Ascending aorta (tissue), 2 donors: ENCODE results near the gene RBP2. TPM values are rescaled to one million over a fixed set of nuclear protein-coding genes. Genes with fewer than 3 reads are reported as not detected.

Experiments used
- DNase-seq, 2 donors: peaks; one replicate each; pipeline ENCODE4 v3.0.0-alpha.2; 2019; ENCODE audit warnings: low spot score in 2 of 2
- H3K27ac ChIP-seq, 2 donors: fragments of 200-600 bp; sonication (generic); one replicate each; pipeline ENCODE4 v1.5.1; 2016 to 2017; ENCODE audit warnings: mild to moderate bottlenecking in 1 of 2
- H3K27me3 ChIP-seq: fragments of 200-600 bp; sonication (generic); one replicate; pipeline ENCODE4 v1.5.1; 2017
- H3K36me3 ChIP-seq, 2 donors: fragments of 200-600 bp; sonication (generic); one replicate each; pipeline ENCODE4 v1.5.1; 2016
- H3K4me1 ChIP-seq, 2 donors: fragments of 200-600 bp; sonication (generic); one replicate each; pipeline ENCODE4 v1.5.1; 2016 to 2017; ENCODE audit warnings: mild to moderate bottlenecking in 1 of 2
- H3K4me3 ChIP-seq, 2 donors: fragments of 200-600 bp; sonication (generic); one replicate each; pipeline ENCODE4 v1.5.1; 2016 to 2017; ENCODE audit warnings: mild to moderate bottlenecking in 1 of 2
- H3K9me3 ChIP-seq, 2 donors: fragments of 200-600 bp; sonication (generic); one replicate each; pipeline ENCODE4 v1.5.1; 2016
- intact Hi-C: fragments of 100-400 bp; cut with DNase I; formaldehyde crosslinking; loops from one replicate; pipeline ENCODE4 v1.15.1; 2023
- total RNA-seq: library from RNA; depleted of rRNA; stranded (reverse); fragments of >200 nt; gene quantifications from one replicate; pipeline ENCODE4 v1.1.0, GENCODE V29; 2016
- TF ChIP-seq, protein P1 (sequence below), 3 experiments: fragments of 200-600 bp in 2 of 3; fragments of 450-650 bp in 1 of 3; sonication (generic) in 2 of 3; IDR thresholded peaks; one replicate each; pipeline ENCODE4 v1.5.1; 2016 to 2019; ENCODE audit warnings: antibody characterized with exemption in 3 of 3, mild to moderate bottlenecking in 1 of 3, moderate library complexity in 1 of 3

RBP2 gene
- total RNA-seq, 1 donor from 2014 or later = not detected

DNA sequence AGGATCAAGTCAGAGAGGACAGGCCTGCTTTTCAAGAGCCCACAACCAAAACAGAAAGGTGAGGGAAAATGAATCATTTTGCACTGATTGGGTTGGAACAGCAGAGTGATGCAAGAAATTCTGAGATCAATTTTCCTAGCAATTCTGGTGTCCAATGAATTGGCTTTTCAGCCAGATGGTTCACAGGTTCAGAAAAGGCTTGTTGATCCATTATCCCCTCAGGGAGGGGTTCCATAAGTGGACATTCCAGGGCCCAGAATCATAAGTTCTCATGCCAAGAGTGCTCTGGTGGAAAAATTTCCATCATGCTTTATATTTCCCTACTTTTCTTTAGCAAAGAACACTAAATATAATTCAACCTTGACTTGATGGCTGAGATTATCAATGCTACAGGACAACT, 16.2 kb downstream of the RBP2 start:
- TF ChIP-seq, protein P1, sequence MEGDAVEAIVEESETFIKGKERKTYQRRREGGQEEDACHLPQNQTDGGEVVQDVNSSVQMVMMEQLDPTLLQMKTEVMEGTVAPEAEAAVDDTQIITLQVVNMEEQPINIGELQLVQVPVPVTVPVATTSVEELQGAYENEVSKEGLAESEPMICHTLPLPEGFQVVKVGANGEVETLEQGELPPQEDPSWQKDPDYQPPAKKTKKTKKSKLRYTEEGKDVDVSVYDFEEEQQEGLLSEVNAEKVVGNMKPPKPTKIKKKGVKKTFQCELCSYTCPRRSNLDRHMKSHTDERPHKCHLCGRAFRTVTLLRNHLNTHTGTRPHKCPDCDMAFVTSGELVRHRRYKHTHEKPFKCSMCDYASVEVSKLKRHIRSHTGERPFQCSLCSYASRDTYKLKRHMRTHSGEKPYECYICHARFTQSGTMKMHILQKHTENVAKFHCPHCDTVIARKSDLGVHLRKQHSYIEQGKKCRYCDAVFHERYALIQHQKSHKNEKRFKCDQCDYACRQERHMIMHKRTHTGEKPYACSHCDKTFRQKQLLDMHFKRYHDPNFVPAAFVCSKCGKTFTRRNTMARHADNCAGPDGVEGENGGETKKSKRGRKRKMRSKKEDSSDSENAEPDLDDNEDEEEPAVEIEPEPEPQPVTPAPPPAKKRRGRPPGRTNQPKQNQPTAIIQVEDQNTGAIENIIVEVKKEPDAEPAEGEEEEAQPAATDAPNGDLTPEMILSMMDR (IDR thresholded peaks at IDR 0.05) = no peak
- no peaks in the 10 kb centered on the region for H3K27me3 ChIP-seq
- no peak overlapping the region for H3K27ac ChIP-seq
- H3K4me3 ChIP-seq = no peak overlapping the region
- no peaks in the 10 kb centered on the region for H3K36me3 ChIP-seq
- intact Hi-C loops = no loop called here
- H3K9me3 ChIP-seq = no peaks in the 10 kb centered on the region
- H3K4me1 ChIP-seq = no peaks in the 10 kb centered on the region
- no peak for DNase-seq

DNA sequence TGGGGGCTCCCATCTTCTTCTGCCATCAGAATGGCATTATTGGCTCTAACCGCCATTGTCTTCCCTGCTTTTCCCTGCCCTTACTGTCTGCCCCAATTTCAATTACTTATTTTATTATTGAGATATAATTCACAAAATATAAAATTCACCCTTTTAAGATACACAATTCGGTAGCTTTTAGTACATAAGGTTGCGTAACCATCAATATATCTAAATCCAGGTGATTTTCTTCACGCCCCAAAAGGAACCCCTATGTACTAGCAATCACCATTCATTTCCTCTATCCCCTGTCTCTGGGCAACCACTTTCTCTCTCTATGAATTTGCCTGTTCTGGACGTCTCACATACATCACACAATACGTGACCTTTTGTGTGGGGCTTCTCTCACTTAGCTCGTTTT, 18.0 kb downstream of the RBP2 start:
- Histone ChIP-seq H3K4me3 (no peak overlapping the region), H3K4me1 (no peaks in the 10 kb centered on the region), H3K27me3 (no peaks in the 10 kb centered on the region), H3K9me3 (no peaks in the 10 kb centered on the region), H3K27ac (no peak overlapping the region), H3K36me3 (no peaks in the 10 kb centered on the region)
- intact Hi-C loops = no loop called here
- TF ChIP-seq, protein P1 (IDR thresholded peaks at IDR 0.05) = no peak
- DNase-seq = no peak

DNA sequence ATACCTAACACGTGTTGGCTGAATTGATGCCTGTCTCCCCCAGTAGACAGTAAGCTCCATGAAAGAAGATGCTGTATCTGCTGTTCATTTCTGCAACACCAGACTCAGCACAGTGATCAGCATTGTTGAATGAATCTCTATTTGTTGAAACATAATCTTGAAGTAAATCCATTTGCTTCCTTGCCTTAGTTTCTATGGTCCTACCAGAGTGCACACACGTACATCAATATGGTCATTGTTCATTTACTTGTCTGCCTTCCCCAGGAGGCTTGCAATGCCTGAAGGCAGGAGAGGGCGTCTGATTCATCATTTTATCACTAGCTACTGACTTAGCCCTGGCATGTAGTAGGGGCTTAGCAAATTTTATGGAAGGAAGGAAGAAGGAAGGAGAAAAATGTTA, 19.2 kb downstream of the RBP2 start:
- Histone ChIP-seq H3K27ac (no peak overlapping the region), H3K4me3 (no peak overlapping the region), H3K9me3 (no peaks in the 10 kb centered on the region), H3K36me3 (no peaks in the 10 kb centered on the region), H3K4me1 (no peaks in the 10 kb centered on the region), H3K27me3 (no peaks in the 10 kb centered on the region)
- DNase-seq = no peak
- TF ChIP-seq, protein P1 (IDR thresholded peaks at IDR 0.05) = no peak
- intact Hi-C loops = no loop called here

DNA sequence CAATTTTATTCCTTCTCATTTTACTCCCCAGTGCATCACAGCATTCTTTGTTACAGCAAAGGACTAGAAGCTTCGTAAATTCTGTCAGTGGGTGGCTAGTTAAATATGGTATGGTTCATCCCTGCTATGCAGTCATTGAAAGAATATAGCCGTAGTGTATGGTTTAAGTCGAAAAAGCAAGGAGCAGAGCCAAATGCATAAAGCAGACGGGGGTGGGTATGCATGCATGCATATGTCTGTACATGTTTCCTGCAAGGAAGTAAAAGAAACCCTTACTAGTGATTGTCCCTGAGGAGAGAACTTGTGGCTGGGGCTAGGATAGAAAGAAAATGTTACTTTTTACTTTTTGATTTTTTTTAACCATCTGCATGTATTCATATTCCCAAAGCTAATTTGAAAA, 19.9 kb downstream of the RBP2 start:
- Histone ChIP-seq H3K27ac (no peak overlapping the region), H3K36me3 (no peaks in the 10 kb centered on the region), H3K4me3 (no peak overlapping the region), H3K27me3 (no peaks in the 10 kb centered on the region), H3K4me1 (no peaks in the 10 kb centered on the region), H3K9me3 (no peaks in the 10 kb centered on the region)
- intact Hi-C loops = no loop called here
- TF ChIP-seq, protein P1 (IDR thresholded peaks at IDR 0.05) = no peak
- no peak for DNase-seq

DNA sequence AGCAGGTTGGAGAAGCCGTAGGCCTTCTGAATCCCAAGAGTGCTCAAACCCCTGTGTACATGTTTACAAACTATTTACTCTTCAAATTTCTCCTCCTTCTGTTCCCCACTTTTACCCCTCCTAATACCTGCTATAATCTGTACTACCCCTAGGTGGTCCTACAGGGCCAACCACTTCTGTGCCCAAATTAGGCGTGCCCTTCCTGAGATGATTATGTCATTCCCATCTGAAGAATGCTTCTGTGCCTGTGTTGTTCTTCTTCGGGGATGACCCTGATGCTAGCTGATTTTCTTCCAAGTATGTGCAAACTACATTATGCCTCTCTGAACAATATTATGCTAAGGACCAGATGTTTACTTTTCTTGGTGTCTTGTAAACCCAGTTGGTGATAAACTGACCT, 20.5 kb downstream of the RBP2 start:
- Histone ChIP-seq H3K27me3 (no peaks in the 10 kb centered on the region), H3K4me1 (no peaks in the 10 kb centered on the region), H3K4me3 (no peak overlapping the region), H3K36me3 (no peaks in the 10 kb centered on the region), H3K9me3 (no peaks in the 10 kb centered on the region), H3K27ac (no peak overlapping the region)
- intact Hi-C loops = no loop called here
- DNase-seq = no peak
- TF ChIP-seq, protein P1 (IDR thresholded peaks at IDR 0.05) = no peak

DNA sequence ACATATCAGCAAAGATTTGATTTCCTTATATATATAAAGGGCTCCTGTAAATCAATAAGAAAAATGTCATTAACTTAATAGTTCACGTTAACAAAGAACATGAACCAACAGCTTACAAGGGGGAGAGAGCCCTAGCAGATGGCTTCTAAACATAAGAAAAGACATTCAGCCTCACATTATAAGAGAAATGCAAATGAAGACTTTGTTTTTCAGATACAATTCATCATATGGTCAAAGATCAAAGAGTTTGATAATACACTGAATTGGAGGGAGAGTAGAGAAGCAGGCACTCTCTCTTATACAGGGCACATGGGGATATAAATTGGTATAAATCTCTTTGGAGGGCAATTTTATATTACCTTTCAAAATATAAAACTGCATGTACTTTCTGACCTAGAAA, 21.1 kb downstream of the RBP2 start:
- Histone ChIP-seq H3K27ac (no peak overlapping the region), H3K9me3 (no peaks in the 10 kb centered on the region), H3K27me3 (no peaks in the 10 kb centered on the region), H3K36me3 (no peaks in the 10 kb centered on the region), H3K4me1 (no peaks in the 10 kb centered on the region), H3K4me3 (no peak overlapping the region)
- intact Hi-C loops = no loop called here
- DNase-seq = no peak
- TF ChIP-seq, protein P1 (IDR thresholded peaks at IDR 0.05) = no peak
